ENCODE measurements around the gene SPTLC1. TPM values are rescaled to one million over a fixed set of nuclear protein-coding genes. Genes with fewer than 3 reads are reported as not detected.

The SPTLC1 gene
- total and polyA plus RNA-seq, 2 of the 13 experiments (the other 11 are each of a cell fraction or from before 2014, with no cell fraction given), result 56.2 to 72.5 TPM

DNA sequence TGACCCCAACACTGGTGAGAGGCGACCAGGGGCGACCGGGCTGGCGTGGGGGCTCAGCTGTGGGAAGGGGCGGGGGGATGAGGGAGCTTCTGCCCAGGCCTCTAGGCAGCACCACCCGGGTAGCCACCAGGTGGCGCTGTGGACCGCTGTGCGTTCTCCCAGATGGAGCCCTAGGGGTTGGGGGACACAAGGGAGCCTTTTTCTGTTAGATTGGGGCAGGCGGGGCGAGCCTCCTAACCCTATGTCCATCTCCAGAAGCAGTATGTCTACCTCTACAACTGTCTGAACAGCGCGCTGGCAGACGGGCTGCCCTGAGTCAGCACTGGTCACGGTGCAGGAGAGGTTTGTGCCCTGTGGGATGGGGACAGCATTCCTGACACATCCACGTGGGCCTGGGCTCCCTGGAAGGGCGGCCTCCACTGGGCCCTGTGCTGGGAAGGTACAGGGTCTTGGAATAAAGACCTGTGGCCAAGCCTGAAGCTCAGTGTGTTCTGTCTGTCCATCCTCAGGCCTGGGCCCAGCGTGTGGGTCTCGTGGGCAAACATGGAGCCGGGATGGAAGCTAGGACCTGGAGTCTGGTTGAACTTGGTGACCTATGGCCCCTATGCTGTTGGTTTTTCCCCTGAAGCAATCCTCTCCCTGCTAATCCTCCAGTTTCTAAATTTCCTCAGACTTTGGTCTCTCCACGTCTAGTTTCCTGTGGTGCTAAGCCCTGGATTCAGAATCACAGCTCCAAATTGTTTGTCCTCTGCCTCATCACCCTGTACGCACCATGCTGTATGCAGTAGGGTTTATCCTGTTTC, 23.1 kb upstream of the SPTLC1 start (continued):
- TF ChIP-seq, protein P1, sequence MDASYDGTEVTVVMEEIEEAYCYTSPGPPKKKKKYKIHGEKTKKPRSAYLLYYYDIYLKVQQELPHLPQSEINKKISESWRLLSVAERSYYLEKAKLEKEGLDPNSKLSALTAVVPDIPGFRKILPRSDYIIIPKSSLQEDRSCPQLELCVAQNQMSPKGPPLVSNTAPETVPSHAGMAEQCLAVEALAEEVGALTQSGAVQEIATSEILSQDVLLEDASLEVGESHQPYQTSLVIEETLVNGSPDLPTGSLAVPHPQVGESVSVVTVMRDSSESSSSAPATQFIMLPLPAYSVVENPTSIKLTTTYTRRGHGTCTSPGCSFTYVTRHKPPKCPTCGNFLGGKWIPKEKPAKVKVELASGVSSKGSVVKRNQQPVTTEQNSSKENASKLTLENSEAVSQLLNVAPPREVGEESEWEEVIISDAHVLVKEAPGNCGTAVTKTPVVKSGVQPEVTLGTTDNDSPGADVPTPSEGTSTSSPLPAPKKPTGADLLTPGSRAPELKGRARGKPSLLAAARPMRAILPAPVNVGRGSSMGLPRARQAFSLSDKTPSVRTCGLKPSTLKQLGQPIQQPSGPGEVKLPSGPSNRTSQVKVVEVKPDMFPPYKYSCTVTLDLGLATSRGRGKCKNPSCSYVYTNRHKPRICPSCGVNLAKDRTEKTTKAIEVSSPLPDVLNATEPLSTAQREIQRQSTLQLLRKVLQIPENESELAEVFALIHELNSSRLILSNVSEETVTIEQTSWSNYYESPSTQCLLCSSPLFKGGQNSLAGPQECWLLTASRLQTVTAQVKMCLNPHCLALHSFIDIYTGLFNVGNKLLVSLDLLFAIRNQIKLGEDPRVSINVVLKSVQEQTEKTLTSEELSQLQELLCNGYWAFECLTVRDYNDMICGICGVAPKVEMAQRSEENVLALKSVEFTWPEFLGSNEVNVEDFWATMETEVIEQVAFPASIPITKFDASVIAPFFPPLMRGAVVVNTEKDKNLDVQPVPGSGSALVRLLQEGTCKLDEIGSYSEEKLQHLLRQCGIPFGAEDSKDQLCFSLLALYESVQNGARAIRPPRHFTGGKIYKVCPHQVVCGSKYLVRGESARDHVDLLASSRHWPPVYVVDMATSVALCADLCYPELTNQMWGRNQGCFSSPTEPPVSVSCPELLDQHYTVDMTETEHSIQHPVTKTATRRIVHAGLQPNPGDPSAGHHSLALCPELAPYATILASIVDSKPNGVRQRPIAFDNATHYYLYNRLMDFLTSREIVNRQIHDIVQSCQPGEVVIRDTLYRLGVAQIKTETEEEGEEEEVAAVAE (CRISPR knock-in tag; IDR thresholded peaks at IDR 0.05; ENCODE audit: borderline replicate concordance), result no peak
- TF ChIP-seq, protein P2, sequence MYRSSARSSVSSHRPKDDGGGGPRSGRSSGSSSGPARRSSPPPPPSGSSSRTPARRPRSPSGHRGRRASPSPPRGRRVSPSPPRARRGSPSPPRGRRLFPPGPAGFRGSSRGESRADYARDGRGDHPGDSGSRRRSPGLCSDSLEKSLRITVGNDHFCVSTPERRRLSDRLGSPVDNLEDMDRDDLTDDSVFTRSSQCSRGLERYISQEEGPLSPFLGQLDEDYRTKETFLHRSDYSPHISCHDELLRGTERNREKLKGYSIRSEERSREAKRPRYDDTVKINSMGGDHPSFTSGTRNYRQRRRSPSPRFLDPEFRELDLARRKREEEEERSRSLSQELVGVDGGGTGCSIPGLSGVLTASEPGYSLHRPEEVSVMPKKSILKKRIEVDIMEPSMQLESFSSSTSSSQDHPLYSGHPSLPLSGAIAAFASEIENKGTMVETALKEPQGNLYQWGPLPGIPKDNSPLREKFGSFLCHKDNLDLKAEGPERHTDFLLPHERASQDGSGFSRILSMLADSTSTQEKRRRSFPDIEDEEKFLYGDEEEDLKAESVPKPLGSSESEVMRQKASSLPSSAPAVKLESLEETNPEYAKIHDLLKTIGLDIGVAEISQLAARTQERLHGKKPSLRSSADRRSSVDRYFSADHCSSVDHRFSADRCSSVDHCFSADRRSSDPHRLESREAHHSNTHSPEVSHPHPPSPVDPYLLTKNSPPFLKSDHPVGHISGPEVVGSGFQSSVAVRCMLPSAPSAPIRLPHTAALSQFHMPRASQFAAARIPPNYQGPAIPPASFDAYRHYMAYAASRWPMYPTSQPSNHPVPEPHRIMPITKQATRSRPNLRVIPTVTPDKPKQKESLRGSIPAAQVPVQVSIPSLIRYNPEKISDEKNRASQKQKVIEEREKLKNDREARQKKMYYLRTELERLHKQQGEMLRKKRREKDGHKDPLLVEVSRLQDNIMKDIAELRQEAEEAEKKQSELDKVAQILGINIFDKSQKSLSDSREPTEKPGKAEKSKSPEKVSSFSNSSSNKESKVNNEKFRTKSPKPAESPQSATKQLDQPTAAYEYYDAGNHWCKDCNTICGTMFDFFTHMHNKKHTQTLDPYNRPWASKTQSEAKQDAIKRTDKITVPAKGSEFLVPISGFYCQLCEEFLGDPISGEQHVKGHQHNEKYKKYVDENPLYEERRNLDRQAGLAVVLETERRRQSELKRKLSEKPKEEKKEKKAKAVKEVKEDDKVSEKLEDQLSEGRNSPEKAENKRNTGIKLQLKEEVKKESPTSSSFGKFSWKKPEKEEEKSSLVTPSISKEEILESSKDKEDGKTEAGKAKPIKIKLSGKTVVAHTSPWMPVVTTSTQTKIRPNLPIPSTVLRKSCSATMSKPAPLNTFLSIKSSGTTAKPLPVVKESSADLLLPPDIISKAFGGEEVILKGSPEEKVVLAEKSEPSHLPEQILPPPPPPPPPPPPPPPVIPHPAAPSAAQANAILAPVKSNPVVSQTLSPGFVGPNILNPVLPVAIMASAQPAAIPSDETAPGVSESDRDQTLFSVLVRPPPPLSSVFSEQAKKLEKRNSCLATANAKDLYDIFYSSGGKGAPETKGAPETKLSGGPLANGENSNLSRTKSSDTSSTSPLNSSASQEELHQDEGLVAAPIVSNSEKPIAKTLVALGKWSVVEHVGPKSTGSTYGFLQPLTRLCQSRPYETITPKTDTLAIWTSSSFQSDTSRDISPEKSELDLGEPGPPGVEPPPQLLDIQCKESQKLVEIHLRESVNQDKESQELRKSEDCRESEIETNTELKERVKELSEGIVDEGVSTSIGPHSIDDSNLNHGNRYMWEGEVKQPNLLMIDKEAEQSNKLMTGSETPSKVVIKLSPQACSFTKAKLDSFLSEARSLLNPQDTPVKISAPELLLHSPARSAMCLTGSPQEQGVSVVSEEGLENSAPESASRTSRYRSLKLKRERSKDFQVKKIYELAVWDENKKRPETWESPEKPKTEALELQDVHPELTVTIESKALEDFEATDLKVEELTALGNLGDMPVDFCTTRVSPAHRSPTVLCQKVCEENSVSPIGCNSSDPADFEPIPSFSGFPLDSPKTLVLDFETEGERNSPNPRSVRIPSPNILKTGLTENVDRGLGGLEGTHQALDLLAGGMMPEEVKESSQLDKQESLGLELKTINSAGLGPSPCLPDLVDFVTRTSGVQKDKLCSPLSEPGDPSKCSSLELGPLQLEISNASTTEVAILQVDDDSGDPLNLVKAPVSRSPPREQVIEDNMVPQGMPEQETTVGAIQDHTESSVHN (CRISPR knock-in tag; IDR thresholded peaks at IDR 0.05), result no peak
- TF ChIP-seq ADNP (CRISPR knock-in tag; IDR thresholded peaks at IDR 0.05) (no peak), ARNTL (CRISPR knock-in tag; IDR thresholded peaks at IDR 0.05) (no peak), POLR2AphosphoS2 (IDR thresholded peaks at IDR 0.05; ENCODE audit: low read depth, low read length) (no peak), NONO (IDR thresholded peaks at IDR 0.05) (no peak), NONO (CRISPR knock-in tag; conservative IDR thresholded peaks at IDR 0.05) (0 out of 2 replicates have a peak, but pooled peaks have one; percentile 15), NFE2L2 (IDR thresholded peaks at IDR 0.05; ENCODE audit: low read length) (no peak), ZSCAN25 (CRISPR knock-in tag; IDR thresholded peaks at IDR 0.05) (peak; percentile 26; the same call in 1 of the 2 replicates), ZNF382 (CRISPR knock-in tag; IDR thresholded peaks at IDR 0.05; ENCODE audit: borderline replicate concordance) (no peak), ZNF333 (CRISPR knock-in tag; IDR thresholded peaks at IDR 0.05; ENCODE audit: borderline replicate concordance) (no peak), DNMT3B (CRISPR knock-in tag; conservative IDR thresholded peaks at IDR 0.05) (no peak)
- TF ChIP-seq, protein P3, sequence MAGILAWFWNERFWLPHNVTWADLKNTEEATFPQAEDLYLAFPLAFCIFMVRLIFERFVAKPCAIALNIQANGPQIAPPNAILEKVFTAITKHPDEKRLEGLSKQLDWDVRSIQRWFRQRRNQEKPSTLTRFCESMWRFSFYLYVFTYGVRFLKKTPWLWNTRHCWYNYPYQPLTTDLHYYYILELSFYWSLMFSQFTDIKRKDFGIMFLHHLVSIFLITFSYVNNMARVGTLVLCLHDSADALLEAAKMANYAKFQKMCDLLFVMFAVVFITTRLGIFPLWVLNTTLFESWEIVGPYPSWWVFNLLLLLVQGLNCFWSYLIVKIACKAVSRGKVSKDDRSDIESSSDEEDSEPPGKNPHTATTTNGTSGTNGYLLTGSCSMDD (CRISPR knock-in tag; IDR thresholded peaks at IDR 0.05), result no peak
- TF ChIP-seq, protein P4, sequence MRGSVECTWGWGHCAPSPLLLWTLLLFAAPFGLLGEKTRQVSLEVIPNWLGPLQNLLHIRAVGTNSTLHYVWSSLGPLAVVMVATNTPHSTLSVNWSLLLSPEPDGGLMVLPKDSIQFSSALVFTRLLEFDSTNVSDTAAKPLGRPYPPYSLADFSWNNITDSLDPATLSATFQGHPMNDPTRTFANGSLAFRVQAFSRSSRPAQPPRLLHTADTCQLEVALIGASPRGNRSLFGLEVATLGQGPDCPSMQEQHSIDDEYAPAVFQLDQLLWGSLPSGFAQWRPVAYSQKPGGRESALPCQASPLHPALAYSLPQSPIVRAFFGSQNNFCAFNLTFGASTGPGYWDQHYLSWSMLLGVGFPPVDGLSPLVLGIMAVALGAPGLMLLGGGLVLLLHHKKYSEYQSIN (CRISPR knock-in tag; IDR thresholded peaks at IDR 0.05; ENCODE audit: borderline replicate concordance), result no peak
